PFSK-1 (cell line): ENCODE results near the gene PLEKHG3.

ENCODE experiments used
- FOXP2 ChIP-seq: optimal IDR thresholded peaks from 2 replicates; pipeline ENCODE3; 2011; ENCODE audit warnings: borderline replicate concordance, control low read depth, inconsistent platforms; ENCODE audit not compliant: insufficient read depth; ENCODE audit errors: extremely low read length, extremely low read depth
- POLR2AphosphoS5 ChIP-seq: IDR thresholded peaks from 2 replicates; pipeline ENCODE4 v1.6.1; 2012; ENCODE audit warnings: low read depth, mild to moderate bottlenecking, control low read depth, low read length, moderate library complexity
- TAF1 ChIP-seq: IDR thresholded peaks from 2 replicates; pipeline ENCODE4 v1.6.1; 2012; ENCODE audit warnings: low read length, control low read depth, borderline replicate concordance; ENCODE audit not compliant: insufficient read depth
- TF ChIP-seq, protein P1 (sequence below), 2 experiments: IDR thresholded peaks; 2 replicates each; pipeline versions ENCODE4 v1.6.1 to v1.8.0; 2011 to 2012; ENCODE audit warnings: low read depth in 2 of 2, low read length in 2 of 2, control low read depth in 1 of 2, inconsistent platforms in 1 of 2, mild to moderate bottlenecking in 1 of 2, moderate library complexity in 1 of 2; ENCODE audit not compliant: insufficient read depth in 1 of 2

DNA sequence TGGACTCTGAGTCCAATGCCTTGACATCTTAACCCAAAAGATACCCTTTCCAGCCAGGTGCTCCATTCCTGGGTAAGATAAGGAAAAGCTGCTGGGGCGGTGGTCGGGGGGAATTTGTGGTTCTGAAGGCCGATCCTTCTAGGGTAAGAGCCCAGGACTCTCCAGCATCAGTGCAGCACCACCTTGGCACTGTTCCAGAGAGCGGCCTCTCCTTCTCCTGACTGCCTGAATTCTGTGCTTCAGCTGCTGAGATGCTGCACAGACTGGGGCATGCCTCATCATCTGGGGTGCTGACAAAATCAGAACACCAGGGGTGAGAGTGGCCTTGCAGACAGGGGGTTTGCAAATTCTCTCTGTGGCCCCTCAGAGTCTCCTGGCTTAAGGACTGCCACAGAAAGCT is 88.0 kb downstream of the PLEKHG3 start:
- TF ChIP-seq POLR2AphosphoS5, result no peak
- TF ChIP-seq TAF1, result no peak
- TF ChIP-seq, protein P1, sequence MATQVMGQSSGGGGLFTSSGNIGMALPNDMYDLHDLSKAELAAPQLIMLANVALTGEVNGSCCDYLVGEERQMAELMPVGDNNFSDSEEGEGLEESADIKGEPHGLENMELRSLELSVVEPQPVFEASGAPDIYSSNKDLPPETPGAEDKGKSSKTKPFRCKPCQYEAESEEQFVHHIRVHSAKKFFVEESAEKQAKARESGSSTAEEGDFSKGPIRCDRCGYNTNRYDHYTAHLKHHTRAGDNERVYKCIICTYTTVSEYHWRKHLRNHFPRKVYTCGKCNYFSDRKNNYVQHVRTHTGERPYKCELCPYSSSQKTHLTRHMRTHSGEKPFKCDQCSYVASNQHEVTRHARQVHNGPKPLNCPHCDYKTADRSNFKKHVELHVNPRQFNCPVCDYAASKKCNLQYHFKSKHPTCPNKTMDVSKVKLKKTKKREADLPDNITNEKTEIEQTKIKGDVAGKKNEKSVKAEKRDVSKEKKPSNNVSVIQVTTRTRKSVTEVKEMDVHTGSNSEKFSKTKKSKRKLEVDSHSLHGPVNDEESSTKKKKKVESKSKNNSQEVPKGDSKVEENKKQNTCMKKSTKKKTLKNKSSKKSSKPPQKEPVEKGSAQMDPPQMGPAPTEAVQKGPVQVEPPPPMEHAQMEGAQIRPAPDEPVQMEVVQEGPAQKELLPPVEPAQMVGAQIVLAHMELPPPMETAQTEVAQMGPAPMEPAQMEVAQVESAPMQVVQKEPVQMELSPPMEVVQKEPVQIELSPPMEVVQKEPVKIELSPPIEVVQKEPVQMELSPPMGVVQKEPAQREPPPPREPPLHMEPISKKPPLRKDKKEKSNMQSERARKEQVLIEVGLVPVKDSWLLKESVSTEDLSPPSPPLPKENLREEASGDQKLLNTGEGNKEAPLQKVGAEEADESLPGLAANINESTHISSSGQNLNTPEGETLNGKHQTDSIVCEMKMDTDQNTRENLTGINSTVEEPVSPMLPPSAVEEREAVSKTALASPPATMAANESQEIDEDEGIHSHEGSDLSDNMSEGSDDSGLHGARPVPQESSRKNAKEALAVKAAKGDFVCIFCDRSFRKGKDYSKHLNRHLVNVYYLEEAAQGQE (IDR thresholded peaks at IDR 0.05; ENCODE audit: insufficient read depth in 1 of 2, low read depth in 2 of 2, low read length in 2 of 2), result no peak
- TF ChIP-seq FOXP2, result no peak
